DMS 273 (cell line): ENCODE results near the gene TBC1D13.
A peak's percentile ranks its signal among the peaks of the same experiment; 100 is the strongest.

Experiments used
- DNase-seq: peaks from one replicate; lab custom pipeline; 2025; ENCODE audit not compliant: unreplicated experiment; lab: John Stamatoyannopoulos, UW

Gene TBC1D13

GRCh38 chr9:128820665-128821583 lies 33.9 kb downstream of the TBC1D13 start:
- no peak for DNase-seq

DNA sequence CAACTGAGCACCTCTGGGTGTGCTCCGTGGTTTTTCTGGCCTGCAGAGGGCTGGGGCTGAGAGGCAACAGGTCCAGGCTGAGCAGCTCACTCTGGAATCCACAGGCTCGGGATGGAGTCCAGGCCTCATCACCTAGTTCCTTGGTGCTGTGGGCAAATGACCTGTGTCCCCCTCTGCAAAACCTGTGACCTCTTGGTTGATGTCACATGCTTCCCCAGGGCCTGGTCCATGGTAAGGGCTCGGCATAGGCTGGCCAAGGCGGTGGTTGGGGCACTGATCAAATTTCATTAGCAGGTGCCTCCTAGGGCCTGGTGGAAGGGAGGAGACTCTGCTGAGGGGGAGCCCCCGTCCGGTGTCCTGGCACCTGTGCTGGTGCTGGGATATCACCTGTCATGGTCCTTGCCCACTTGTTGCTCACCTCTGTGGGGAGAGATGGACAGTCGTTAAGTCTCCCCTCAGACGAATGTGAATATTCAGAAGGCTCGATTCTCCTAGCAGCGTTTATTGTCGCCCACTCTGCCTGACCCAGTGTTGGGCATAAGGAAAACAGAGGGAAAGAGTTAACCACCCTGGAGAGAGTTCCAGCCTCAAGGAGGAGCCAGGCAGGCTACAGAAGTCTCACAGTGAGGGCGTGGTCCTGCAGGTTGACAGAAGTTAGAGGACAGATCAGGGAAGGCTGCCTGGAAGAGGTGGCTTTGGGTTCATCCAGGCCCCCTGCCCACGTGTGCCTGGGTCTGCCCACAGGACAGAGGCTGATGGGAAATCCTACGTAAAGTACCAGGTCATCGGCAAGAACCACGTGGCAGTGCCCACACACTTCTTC lies 34.7 kb downstream of the TBC1D13 start:
- DNase-seq = no peak

DNA sequence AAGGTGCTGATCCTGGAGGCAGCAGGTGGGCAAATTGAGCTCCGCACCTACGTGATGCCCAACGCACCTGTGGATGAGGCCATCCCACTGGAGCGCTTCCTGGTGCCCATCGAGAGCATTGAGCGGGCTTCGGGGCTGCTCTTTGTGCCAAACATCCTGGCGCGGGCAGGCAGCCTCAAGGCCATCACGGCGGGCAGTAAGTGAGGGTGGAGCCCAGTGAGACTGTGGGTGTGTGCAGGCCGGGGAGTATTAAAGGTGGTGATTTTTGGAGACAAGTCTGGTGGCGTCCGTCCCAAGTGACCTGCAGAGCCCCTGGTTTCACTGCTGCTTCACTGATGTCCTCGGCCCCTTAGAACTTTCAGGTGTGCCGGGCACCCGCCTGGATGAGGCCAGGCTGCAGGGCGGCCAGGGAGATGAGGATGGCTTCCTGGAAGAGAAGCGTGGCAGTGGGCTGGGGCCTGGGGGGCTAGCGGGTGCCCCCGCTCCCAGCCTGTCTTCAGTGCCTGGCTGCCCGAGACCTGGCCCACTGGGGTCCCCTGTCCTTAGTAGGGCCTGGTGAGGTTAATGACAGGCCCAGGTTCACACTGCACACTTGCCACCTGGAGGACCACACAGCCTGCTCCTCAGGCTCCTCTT lies 35.5 kb downstream of the TBC1D13 start:
- no peak for DNase-seq

- no peak for DNase-seq
Measured at GRCh38 chr9:128823362-128823902, 36.4 kb downstream of the TBC1D13 start.

GRCh38 chr9:128823903-128824406 lies 36.9 kb downstream of the TBC1D13 start:
- no peak for DNase-seq

DNA sequence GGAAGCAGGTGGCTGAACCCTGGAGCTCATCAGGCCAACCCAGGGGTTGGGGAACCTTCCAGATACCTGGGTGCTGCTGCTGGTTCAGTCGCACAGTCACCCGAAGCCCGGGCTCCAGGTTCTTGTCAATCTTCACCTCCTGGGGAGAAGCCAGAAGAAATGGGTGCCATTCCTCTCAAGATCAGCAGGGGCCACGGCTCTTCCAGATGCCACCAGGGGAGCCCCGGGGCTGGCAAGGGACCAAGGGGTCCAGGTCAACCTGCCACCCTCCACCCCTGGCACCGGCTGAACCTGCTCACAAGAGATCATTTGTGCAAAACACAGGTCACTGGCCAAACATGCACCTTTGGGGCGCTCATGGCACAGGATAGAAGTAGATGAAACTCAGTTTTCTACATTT lies 37.9 kb downstream of the TBC1D13 start:
- DNase-seq = no peak

DNA sequence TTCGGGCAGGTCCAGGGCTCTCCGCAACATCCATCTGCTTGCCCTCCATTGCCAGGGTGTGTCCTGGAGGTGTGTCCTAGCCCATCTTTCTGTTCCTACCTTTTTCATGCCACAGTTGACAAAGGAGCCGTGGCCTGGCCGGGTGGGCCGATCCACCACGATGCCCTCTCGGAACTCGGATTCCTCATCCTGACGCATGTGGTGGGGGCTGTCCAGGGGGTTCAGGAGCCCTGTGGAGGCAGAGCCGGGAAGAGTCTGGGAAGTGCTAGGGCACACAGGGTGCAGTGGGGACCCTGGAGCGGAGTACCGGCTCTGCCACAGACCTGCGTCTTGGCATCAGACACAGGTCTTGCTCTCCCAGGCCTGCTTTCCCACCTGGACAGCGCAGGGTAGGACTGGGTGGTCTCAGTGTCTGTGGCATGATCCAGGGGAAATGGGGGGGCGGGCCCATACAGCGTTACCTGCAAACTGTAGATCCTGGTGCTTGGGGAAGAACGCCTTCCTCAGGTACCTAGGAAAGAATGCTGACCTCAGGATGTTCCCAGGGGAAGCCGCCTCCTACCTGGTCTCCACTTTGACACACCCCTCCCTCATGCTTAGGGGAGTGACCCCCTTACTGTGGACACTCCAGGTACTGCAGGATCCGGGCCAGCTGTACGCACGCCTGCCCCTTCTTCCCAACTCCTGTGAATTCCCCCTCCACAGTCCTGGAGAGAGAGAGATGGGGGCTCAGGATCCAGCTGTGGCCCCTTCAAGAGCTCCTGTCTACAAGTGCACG lies 39.1 kb downstream of the TBC1D13 start:
- peak; percentile 22 for DNase-seq

GRCh38 chr9:128828267-128828666 lies 41.2 kb downstream of the TBC1D13 start:
- no peak for DNase-seq

- peak; percentile 51 for DNase-seq
Measured at GRCh38 chr9:128828719-128829452, 41.8 kb downstream of the TBC1D13 start.

- peak; percentile 98 for DNase-seq
Measured at GRCh38 chr9:128829477-128830251, 42.6 kb downstream of the TBC1D13 start, which contains the start of gene SPOUT1. TSS of gene SPOUT1 (minus strand) at chr9:128829794. CDS start at chr9:128829780, 14 bp downstream.

DNA sequence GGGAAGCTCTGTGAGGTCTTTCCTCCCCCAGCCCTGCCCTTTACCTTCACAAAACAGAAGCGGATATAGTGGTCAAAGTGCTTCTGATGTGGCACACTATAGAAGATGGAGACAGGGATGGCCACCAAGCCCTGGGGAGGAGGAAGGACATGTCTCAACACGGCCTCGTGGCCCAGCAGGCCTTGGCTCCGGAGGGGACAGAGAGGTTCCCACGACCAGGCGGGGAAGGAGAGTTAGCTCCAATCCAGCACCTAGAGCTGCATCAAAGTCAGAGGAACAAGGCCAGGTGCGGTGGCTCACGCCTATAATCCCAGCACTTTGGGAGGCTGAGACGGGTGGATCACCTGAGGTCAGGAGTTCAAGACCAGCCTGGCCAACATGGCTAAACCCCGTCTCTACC lies 46.6 kb downstream of the TBC1D13 start:
- no peak for DNase-seq

DNA sequence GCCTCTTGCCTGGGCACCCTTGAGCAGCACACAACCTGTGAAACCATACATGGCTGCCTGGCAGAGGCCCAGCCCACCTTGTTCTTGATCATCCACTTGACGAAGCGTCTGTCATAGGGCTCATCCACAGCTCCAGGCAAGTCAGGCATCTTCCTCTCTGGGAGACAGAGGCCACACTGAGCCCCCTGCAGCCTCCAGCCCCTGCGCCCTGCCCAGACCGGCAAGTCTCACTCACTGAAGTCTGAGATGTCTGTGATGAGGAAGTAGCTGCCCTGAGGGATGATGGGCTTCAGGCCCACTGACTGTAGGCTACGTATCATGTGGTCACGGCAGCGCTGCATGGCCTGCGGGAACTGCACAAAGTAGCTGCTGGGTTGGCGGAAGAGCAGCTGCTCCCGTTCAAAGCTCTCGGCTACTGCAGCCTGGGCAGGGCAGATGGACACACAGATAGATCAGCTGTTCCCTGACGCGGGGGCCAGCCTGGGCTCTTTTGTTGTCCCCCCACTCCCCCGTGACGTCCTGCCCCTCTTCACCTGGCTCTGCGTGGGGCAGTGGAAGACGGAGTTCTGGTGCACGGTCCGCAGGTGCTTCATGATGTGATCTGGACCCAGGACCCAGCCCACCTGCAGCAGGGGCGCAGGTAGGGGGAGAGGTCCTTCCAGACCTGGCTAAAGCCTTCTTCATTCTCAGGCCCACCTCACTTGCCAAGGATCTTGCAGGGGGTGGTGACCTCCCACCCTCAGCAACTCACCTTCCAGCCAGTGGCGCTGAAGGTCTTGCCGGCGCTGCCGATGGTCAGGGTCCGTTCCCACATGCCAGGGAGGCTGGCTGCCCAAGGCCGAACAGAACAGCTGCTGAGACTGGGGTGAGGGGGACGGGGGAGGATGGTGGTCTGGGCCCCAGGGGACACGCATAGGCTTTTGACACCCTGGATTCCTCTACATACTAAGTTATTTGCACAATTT lies 48.5 kb downstream of the TBC1D13 start:
- no peak for DNase-seq

DNA sequence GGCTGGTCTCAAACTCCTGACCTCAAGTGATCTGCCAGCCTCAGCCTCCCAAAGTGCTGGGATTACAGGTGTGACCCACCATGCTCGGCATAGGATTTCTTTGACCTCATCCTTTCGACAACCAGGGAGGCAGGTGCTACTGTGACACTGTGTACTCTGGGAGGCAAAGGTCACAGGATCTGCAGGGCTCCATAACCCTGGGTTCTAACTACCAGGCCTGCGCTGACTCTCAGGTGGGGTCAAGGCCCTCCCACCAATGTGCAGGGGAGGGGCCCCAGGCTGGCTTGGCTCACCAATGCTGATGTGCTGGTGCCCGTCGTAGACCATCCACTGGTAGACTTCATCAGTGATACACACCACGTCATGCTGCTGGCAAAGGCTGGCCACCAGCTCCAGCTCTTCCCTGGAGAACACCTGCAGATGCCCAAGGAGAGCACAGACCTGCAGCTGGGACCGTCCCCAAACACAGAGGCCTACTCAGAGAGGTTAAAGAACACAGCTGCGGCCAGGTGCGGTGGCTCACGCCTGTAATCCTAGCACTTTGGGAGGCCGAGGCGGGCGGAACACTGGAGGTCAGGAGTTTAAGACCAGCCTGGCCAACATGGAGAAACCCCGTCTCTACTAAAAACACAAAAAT lies 49.6 kb downstream of the TBC1D13 start:
- DNase-seq = no peak

DNA sequence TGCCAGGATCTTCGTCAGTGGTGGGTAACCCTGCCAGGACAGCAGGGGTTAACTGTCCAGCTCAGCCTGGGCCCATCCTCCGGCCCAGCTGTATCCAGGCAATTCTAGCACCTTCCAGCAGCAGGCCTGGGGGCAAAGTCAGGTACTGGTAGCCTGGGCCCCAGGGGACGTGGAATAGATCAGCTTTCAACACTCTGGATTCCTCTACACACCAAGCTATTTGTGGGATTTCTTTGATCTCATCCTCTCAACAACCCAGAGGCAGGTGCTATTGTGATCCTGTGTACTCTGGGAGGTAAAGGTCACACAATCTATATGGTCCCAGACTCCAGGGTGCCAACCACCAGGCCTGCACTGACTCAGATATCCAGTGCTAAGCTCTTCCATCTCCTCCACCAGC lies 51.3 kb downstream of the TBC1D13 start:
- no peak for DNase-seq

- DNase-seq = no peak
Measured at GRCh38 chr9:128840524-128840923, 53.5 kb downstream of the TBC1D13 start.

- no peak for DNase-seq
Measured at GRCh38 chr9:128841694-128842492, 54.8 kb downstream of the TBC1D13 start.
